Left colon (tissue), 2 donors: ENCODE measurements around the gene DOCK10. TPM values are rescaled to one million over a fixed set of nuclear protein-coding genes. Genes with fewer than 3 reads are reported as not detected.
"Not testable (repeated sequence)": the region's sequence is repeated elsewhere in the genome, so short reads cannot be mapped to it uniquely, and the experiment has no call there.

Source experiments
- ATAC-seq: fragments of 200-7000 bp; cut with Tn5 transposase; one replicate; pipeline ENCODE4 v1.9.1; 2020; ENCODE audit warnings: mild to moderate bottlenecking, moderate library complexity
- DNase-seq, 2 donors: peaks; one replicate each; pipeline ENCODE4 v3.0.0-alpha.2; 2020
- intact Hi-C, 2 donors: fragments of 100-400 bp; cut with DNase I in 1 of 2; cut with micrococcal nuclease in 1 of 2; formaldehyde crosslinking; loops; one replicate each; pipeline versions ENCODE4 v1.11.2 to v1.14.0; 2022; cut with DNase I, micrococcal nuclease
- total RNA-seq, 2 donors: library from RNA; stranded (reverse); fragmentation: NEBNext Ultra II Directional; extraction: Animal tissue kit (Norgen Biotek cat#: 25700); gene quantifications; one replicate each; pipeline ENCODE4 v1.2.1, GENCODE V29; 2021
- donor health status: DM: no; HTN: no; CAD: no.
- donor health status: DM: yes; HTN: yes; CAD: no.

Gene DOCK10
- total RNA-seq, 2 donors from 2014 or later = 11.9 to 14.0 TPM

GRCh38 chr2:224958873-224959272, 83.4 kb downstream of the DOCK10 start:
- DNase-seq (no peak), ATAC-seq (no peak)
- intact Hi-C loops = no loop called here

GRCh38 chr2:224958462-224958857, 83.8 kb downstream of the DOCK10 start:
- DNase-seq = no peak
- peak; percentile 5 for ATAC-seq
- intact Hi-C loops = no loop called here

DNA sequence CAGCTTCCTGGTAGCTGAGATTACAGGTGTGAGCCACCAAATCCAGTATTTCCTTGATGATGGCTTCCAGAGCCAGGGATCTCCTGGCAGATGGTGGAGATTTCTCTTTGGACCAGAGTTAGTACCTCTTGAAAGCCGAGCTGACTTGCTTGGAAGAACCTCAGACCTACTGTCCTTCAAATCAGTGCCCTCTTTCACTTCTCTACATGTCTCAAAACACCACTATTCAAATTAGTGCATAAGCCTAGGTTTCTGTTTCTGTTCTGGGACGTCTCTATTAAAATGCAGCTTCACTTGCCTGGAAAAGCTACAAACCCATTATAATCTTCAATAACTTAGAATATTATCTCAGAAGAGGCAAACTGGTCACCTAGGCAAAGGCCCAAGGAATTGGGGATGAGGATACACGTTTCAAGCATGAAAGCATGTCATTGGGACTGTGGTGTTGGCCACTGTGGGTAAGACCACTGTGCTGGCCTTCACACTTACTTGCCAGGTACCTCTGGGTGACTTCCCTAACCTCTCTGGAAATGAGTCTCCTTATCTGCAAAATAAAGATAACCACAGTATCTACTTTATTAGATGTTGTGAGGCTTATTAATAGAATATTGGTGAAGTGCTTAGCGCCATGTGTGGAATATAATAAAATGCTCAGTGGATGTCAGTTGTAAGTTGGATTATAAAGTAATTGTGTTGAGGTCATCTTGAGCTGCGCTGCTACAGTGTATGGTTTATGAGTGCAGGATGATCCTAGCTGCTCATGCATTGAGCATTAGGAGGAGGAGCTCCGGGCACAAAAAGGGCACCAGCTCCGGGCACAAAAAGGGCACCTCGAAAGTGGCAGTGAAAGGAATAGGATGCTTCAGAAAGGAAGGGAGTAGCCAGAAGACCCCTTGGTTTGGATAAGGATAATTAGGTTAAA, 84.5 kb downstream of the DOCK10 start:
- DNase-seq (no peak), ATAC-seq (peak; percentile 79)
- intact Hi-C loops = no loop called here

- intact Hi-C loops = no loop called here
- ATAC-seq (no peak), DNase-seq (no peak)
These were observed 85.6 kb downstream of the DOCK10 start for GRCh38 chr2:224956706-224957105.

GRCh38 chr2:224954980-224955379, 87.3 kb downstream of the DOCK10 start:
- intact Hi-C loops = no loop called here
- DNase-seq (no peak), ATAC-seq (no peak)

GRCh38 chr2:224952936-224953657, 89.2 kb downstream of the DOCK10 start:
- intact Hi-C loops = no loop called here
- peak; percentile 35 to 53 for DNase-seq
- ATAC-seq = peak; percentile 92

DNA sequence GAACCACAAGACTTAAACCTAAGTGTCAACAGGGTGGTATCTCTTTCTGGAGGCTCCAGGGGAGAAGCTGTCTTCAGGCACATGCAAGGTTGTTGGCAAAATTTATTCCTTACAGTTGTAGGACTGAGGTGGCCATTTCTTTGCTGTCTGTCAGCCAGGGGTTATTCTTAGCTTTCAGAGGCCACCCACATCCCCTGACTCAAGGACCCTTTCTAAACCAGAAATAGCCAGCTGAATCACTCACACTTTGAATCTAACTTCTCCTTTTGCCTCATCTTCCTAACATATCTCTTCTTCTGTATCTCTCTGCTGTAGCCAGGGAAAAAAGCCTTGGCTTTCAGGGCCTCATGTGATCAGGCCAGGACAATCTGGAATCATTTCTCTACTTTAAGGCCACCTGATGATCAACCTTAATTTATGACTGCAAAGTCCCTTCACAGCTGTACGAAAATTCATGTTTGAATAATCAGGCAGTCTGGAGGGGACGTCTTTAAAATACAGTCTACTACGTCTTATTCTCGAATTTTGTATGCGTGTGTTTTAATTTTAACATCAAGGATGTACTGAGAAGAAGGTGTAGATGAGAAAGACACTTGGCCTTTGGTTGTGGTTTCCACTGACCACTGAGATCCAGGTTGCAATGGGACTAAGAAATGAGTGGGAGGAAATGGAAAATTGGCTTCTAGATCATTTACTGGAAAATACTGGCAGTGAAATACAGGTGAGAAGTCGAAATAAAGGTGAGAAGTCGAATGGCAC, 90.4 kb downstream of the DOCK10 start:
- ATAC-seq (no peak), DNase-seq (no peak)
- intact Hi-C loops = no loop called here

DNA sequence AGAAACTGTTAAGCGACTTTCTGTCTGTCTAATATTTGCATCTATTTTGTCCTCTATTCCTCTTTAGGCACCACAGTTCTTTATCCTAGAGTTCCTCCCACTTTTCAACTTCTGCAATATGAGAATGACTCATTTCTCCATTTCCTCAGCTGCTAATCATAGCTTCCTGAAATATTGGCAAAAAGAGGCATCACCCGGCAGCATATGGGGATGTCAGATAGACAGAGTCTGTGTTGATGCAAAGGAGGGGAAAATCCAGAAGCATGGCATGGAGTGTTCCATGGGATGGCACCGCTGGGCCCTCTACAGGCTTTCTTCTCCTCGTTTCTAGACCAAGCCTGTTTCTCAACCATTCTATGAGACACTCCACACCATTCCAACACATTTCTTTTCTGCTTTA, 93.4 kb downstream of the DOCK10 start:
- DNase-seq (no peak), ATAC-seq (no peak)
- intact Hi-C loops = no loop called here

GRCh38 chr2:224948005-224948404, 94.3 kb downstream of the DOCK10 start:
- no peak for ATAC-seq
- intact Hi-C loops = no loop called here
- no peak for DNase-seq

DNA sequence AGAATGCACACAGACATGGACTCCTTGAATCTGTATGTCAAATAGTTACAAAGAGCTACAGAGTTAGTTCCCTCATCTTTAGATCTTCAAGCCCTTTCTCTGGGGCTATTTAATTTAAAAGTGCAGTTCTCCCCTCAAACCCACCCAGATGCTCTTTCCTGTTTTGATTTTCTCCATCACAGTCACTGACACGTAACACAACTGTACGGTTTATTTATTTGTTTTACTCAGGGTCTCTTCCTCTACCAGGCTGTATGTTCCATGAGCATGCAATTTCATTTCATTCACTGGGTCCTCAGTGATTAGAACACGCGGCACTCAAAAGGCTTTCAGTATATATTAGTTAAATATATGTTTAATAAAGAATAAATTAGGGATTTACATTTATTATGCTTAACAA, 94.7 kb downstream of the DOCK10 start:
- DNase-seq (no peak), ATAC-seq (no peak)
- intact Hi-C loops = no loop called here

GRCh38 chr2:224946895-224947294, 95.4 kb downstream of the DOCK10 start:
- peak; percentile 66 for ATAC-seq
- intact Hi-C loops = no loop called here
- DNase-seq = no peak

- no peak for DNase-seq
- no peak for ATAC-seq
- intact Hi-C loops = no loop called here
These were observed 97.3 kb downstream of the DOCK10 start for GRCh38 chr2:224944707-224945547.

DNA sequence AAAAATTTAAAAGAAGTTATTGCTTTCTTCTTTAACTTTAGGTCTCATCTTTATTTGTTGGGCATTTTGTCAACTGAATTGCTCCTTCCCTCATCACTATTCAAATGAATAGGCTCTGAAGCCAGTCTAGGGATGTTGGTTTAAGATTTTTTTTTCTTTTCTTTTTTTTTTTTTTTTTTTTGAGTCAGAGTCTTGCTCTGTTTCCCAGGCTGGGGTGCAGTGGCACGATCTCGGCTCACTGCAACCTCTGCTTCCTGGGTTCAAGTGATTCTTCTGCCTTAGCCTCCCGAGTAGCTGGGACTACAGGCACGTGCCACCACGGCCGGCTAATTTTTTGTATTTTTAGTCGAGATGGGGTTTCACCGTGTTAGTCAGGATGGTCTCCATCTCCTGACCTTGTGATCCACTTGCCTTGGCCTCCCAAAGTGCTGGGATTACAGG, 98.6 kb downstream of the DOCK10 start:
- intact Hi-C loops, ATAC-seq, DNase-seq: not testable (repeated sequence)

GRCh38 chr2:224941960-224942359, 100.3 kb downstream of the DOCK10 start:
- intact Hi-C loops = no loop called here
- DNase-seq = no peak
- ATAC-seq = no peak

DNA sequence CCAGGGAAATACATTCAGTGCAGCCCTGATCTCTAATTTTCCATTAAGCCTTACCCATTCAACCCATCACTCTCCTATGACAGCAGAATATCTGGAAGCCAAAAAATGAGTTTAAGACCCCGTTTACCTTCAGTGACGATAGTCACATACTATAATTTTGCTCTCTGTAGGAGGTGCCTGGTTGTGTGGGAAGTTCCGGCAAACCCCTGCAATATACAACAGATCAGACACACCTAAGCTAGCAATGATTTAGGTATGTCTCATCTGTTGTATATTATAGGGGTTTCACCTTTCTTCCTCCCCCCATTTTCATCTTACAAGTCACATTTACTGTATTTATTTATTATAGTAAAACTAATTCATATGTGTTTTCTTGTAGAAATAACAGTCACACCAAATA, 101.7 kb downstream of the DOCK10 start:
- ATAC-seq = no peak
- no peak for DNase-seq
- intact Hi-C loops = no loop called here

DNA sequence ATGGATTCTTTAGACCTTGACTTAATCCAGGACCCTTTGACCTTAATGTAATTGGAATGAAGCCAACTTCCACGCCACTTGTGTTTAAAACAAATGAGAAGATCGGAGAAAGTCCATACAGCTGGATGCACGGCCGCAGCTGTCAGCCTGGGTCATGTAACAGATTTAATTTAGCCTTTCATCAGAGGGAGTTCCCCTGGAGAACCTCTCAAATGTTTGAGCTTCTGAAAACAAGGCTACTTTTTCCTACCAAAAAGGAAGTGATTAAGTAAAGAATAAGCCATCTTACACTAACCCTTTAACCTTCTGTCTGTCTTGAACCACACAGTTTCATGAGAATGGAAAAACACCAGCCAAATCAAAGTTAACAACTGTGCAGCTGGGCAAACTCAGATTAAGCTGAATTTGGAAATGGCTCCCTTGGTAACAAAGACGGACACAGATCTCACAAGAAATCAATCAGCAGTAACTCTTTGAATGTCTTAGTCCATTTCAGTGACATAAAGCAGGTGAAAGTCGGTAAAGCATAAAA, 103.6 kb downstream of the DOCK10 start:
- DNase-seq (no peak), ATAC-seq (no peak)
- intact Hi-C loops = no loop called here

GRCh38 chr2:224937887-224938286, 104.4 kb downstream of the DOCK10 start:
- DNase-seq = no peak
- intact Hi-C loops = no loop called here
- no peak for ATAC-seq

DNA sequence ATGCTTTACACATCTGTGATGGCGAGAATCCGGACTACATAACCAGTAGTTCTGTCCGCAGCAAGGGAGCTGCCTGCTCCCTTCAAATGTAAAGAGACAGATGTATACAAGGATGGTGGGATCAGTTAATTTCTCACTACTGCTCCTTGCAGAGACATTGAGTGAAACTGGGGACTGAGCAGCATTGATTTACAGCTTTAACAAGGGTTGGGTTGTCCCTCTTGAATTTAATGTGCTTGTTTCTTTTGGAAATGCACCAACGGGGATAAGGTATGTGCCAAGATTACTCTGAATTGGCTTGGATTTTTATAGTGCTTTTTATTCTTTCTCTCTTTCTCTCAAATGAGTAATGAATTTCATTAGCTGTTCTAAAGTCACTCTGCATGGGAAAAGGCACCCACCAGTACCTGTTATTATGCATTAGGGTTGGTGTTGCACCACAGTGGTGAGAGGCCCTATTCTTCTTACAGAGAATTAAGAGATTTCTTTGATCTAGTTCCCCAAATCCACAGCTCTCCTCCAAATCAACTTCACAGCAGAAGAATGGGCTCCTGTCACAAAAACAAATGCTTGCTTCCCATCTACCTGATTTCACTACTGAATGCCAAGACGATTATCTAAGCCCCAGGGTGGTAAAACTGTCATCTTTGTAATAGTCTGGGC, 107.6 kb downstream of the DOCK10 start:
- DNase-seq = no peak
- ATAC-seq = peak; percentile 61
- intact Hi-C loops = no loop called here
